HCEC 1CT (cell line): ENCODE measurements around the gene ANKMY1.
"Not testable (repeated sequence)": the region's sequence is repeated elsewhere in the genome, so short reads cannot be mapped to it uniquely, and the experiment has no call there.

Experiments used
- DNase-seq: peaks from one replicate; pipeline ENCODE4 v3.0.0-alpha.2; 2017

ANKMY1 gene

GRCh38 chr2:240567137-240567871 is 9.5 kb upstream of the ANKMY1 start:
- DNase-seq, result no peak

DNA sequence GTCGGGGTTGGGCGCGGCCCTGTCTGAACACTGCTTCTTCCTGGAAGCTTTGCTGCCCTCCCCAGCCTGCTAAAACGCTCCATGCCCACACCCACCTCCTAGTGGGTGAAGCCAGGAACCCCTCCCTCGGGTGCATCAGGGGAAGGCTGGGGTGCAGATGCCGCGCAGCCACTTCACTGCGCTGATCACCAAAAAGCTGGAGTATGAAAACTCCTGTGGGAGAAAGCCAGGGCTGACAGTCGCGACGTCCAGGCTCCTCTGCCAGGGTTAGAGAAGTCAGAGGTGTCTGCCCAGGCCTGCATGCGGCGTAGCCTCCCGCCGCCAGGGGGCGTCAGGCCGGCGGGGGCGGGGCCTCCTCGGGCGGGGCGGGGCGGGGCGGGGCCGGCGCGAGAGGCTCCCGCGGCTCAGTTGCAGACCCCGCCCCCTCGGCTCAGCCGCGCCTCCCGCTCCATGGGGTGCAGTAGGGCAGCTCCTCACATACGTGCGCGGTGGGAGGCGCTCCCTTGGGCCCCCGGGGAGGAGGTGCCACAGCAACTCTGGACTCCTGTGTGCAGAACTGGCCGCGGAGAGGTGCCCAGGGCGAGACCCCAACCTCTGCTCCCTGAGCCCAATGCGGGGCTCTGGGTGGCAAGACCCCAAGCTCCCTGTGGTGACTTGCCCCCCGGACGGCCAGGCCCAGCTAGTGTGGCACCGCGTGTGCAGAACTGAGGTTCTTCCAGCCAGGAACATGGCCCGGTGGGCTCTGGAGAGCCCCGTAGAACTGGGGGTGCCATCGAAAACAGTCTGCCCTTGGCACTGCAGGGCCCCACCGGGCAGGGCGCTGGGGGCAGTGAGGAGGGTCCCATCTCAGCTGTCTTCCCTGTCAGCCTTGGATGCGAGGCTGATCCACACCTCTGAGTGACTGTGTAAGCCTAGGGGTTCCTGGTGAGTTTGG is 8.7 kb upstream of the ANKMY1 start:
- peak; percentile 83 for DNase-seq

DNA sequence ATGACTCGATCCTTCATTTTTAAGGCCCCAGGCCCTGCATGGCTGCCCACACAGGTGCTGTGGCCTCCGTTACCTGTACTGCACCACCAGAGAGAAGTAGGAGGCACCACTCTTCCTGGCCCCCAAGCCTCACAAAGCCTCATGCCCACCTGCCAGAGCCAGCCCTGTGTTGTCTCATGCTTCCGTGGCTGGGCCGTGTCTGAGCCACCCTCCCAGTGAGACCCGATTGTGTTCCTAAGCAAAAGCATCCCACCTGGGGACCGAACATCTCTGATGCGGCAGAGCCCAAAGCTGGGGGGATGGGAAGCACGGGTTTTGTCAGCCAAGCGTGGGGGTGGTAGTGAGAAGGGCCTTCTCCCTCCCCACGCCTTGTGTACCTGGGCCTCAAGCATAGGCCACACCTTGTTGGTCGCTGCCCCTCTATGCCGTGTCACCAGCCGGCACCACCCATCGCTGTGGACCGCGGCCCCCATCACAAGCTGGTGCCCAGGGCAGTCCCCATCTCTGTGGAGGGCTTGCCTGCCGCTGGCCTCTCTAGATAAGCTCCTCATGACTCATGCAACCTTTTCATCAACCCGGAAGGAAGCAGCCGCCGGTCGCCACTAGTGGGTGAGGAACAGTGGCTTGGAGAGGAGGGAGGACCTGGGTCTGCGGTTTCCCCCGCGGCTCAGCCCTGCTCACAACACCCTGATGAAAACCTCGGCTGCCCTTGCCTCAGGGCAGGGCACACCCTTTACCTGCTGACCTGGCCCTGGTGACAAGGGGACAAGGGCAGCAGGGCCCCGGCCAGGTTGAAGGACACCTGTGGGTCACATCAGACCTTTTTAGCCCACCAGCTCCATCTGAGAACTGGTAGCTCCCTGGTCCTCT is 7.8 kb upstream of the ANKMY1 start:
- DNase-seq, result peak; percentile 38

DNA sequence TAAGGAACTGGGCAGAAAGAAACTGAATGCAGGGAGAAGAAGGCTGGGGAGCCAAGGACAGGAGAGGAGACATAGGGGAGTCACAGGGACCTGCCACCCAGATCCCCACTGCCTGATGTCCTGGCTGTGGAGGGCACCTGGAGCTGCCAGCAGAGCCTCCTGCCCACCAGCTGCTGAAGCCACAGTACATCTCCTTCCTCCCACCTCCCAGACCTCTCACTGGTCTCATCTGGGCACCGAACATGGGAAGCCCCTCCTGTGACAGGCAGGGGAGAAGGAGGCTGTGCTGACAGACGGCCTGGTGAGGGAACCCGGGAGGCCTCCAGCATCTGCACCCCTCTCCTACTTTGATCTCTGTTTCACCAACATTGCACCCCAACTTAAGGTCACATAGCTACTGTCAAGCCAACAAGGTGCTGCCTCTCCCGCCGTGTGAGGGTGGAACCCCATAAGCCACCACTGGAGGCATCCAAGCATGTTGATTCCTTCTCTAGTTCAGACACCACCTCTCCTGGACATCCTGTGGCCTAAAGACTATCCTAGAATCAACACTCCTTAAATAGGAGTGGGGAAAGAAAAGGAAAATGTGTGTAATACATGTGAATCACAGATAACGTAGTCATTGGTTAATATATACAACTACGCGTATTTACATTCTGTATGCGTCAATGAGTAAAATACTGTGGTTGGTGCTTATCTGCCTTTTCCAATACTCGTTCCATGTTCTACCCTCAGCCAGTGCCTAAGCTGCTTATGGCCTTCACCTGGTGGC is 7.0 kb upstream of the ANKMY1 start:
- no peak for DNase-seq

DNA sequence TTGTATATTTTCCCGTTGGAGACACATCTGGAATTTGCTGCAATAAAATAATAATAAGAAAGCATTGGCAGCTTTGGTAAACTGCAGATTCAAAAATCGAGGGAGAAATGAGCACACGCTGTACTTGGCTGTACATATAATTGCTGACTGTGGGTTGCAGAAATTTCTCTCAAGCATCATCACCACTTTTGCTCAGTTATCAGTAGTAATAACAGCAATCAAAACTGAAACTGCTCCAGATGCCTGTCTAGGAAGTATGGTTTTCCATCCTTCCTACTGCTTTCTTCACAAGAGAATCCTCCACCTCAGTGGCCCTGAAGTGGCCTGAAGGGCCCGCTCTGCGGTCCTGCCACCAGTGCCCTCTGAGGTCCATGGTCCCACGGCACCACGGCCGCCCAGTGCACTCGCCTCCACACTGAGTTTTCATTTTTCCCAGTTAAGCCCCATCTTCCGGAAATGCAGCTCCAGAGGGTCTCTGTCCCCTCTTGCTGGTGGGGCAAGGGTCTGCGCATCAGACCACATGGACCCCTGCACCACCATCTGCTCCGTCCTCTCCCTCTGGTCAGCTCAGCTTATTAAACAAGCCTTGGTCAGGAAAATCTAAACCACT is 6.3 kb upstream of the ANKMY1 start:
- no peak for DNase-seq

DNA sequence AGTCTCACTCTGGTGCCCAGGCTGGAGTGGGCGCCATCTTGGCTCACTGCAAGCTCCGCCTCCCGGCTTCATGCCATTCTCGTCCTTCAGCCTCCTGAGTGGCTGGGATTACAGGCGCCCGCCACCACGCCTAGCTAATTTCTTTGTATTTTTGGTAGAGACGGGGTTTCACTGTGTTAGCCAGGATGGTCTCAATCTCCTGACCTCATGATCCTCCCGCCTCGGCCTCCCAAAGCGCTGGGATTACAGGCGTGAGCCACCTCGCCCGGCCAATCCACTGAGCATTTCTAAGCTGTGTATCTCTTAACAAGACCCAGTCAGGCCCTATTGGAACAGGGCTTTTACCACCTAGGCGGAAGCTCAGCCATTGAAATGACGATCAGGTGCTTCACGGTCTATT is 5.4 kb upstream of the ANKMY1 start:
- not testable (repeated sequence) for DNase-seq

- DNase-seq, result peak; percentile 88
Observed at GRCh38 chr2:240561325-240561971, 3.7 kb upstream of the ANKMY1 start.

- DNase-seq, result peak; percentile 98
Observed at GRCh38 chr2:240560480-240561324, 2.9 kb upstream of the ANKMY1 start.

- peak; percentile 85 for DNase-seq
Observed at GRCh38 chr2:240560084-240560479, 2.3 kb upstream of the ANKMY1 start, which contains the start of gene DUSP28. Gene DUSP28 (plus strand): TSS chr2:240560357. CDS start chr2:240560685, 328 bp downstream.

DNA sequence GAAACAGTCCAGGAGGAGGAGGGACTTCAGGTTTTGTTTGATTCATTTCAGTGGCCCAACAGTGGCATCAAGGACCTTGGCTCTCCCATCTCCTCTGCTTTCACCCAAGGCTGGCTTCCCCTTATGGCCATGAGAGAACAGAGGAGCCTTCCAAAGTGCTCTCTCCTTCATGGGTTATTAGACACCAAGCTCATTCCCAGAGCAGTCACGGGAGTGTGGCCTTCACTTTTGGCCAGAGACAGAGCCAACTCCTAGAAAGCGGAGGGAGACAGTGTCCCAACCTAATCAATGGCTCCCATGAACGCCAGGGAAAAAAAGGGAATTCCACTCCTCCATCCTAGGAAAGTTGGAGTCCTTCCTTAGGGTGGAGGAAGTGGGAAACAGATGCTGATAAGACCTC is 1.5 kb upstream of the ANKMY1 start:
- no peak for DNase-seq

DNA sequence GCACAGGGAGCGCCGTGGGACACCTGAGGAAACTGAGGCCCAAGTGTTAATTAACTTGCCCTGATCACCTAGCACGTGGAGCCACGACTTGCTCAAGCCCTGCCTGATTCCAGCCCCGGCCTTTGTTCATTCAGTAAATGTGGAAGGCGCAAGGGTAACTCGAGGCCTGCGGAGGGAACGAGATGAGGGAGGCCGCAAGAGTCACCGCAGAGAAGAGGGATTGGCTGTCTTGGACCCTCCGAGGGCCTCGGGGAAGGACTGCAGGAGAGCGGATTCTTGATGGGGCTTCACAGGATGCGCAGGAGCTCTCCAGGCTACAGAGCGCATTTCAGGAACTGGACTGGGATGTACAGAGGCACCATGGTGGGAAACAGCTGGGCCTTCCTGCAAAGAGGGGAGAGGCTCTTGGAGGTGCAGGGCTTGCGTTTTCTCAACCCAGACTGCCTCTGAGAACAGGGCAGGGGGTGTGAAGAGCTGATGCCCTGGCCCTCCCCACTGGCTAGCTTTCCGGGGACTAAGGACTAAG is 511 bp upstream of the ANKMY1 start:
- DNase-seq, result no peak

- no peak for DNase-seq
Observed at GRCh38 chr2:240557101-240557751, 562 bp downstream of the ANKMY1 start.

DNA sequence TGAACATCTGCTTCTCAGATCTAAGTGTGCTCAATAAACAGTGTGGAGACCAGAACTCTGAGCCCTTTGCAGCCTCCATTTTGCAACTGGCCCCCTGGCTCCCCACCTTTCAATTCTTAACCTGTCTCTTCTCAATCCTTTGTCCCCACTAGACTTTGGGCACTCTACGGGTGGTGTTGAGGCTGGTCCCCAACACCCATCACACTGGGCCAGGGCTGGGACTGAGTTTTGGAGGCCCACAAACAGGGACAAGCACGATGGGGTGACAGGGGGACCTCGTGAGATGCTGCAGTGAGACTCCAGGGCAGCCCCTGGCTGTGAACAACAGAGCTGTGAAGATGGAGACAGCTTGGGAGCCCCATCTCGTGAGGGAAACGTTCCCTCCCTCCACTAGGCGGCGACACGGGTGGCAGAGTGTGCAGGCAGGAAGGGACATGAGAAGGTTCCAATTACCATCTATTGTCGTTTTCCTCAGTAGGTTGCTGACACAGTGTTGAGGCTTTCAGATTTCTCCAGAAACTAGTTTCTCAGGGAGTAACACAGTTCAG is 1.2 kb downstream of the ANKMY1 start:
- DNase-seq, result peak; percentile 24

DNA sequence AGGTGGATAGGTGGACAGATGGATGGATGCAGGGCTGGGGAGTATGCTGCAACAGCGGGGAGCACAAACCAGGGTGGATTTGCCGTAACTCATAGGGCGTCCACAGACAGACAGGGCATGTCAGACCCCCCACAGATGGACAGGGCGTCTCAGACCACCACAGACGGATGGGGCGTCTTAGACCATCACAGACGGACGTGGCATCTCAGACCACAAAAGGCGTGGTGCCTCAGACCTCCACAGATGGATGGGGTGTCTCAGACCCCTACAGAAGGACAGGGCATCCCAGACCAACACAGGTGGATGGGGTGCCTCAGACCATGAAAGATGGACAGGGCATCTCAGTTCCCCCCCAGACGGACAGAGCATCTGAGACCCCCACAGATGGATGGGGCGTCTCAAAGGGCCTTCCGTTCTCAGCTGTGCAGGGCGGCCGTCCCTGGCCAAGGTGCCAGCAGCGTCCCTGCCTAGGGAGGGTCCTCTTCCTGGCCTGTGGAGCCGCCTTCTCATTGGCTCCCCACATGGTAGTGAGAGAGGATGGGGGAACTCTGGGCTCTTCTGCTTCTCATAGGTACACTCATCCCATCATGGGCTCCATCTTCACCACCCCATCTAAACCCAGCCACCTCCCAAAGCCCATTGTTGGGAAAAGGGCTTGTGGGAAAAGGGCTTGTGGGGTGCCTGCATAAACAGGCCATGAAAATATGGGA is 2.1 kb downstream of the ANKMY1 start:
- DNase-seq, result no peak

GRCh38 chr2:240554767-240555493 is 2.9 kb downstream of the ANKMY1 start:
- DNase-seq, result no peak

GRCh38 chr2:240553956-240554480 is 3.8 kb downstream of the ANKMY1 start:
- no peak for DNase-seq

DNA sequence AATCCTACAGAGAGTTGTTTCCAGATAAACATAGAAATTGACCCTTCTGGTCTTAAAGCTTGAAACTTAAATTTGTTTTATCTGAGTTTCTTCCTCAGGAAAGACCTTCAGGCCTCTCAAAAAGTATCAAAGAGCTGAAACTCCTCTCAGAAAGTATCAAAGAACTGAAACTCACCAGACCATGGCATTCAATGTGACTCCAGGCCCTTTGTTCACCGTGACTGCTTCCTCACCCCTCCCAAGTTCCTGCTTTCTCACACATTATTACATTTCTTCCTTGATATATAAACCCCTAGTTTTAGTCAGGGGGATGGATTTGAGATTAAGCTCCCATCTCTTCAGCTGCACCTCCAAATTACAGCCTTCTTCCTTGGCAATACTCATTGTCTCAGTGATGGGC is 6.0 kb downstream of the ANKMY1 start:
- no peak for DNase-seq
